Effector CD8-positive, alpha-beta T cell (primary cell): ENCODE results near the gene TCF7.

ENCODE experiments used
- DNase-seq: peaks from one replicate; lab custom pipeline; 2025; lab: John Stamatoyannopoulos, UW

TCF7 gene

DNA sequence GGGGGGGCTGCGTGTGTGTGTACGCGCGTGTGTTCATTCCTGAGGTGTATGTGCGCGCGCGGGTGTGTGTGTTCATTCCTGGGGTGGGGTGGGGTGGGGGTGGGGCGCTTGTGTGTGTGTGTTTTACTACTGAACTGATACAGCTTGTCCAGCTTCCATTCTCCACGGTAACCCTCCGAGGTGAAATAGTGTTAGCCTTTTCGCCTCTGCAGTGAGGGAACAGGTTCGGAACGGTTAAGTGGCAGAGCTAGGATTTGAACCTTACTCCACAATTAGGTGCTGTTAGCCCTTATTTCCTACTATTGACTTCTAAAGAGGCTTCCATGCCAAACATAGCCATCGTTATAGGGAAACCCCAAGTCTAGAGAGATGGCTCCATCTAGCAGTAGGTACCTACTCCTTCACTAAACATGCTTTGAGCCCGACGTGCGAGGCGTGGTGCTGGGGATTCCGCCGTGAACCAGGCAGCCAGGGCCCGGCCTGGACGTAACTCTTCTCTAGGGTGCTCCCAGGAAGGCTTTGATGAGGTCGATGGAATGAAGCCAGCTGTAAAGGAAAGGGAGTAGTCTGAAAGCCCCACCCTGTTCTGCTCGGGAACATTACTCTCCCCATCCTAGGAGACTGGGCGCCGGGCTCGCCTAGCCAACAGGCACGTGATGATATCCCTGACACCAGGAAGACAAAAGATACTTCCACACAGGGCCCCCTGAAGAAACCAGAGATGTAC lies 63.1 kb downstream of the TCF7 start:
- no peak for DNase-seq

DNA sequence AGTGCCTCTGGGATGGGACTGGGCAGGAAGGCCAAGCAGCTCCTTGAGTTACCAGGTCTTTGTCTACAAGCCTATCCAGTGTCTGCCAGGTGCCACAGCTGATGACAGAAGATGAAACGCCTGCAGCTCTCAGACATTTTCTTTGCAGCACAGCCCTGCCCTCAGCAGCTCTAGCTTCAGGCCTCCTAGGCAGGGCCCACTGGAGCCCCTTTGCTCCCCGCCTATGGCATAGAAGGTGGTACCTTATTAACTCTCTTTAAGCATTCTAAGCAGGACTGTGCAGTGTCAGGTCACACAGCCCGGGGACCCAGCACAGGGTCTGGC lies 63.6 kb downstream of the TCF7 start:
- no peak for DNase-seq

DNA sequence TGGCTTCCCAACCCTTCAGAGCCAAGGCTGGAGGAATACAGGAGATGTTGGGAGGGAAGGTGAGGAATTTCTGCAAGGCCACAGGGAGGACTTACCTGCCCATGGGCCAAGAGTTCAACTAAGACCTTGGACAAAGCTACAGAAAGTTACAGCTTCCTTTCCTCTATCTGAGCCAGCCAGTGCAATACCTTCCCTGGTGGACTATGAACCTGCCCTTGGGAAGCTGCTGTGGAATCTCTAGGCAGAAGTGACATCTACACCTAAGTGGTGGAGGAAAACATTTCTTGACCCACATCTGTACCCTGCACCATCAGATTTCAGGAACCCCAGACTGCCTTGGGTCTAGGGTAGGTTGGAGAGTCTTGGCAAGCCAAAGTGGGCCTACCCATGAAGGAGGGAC lies 69.0 kb downstream of the TCF7 start:
- no peak for DNase-seq

DNA sequence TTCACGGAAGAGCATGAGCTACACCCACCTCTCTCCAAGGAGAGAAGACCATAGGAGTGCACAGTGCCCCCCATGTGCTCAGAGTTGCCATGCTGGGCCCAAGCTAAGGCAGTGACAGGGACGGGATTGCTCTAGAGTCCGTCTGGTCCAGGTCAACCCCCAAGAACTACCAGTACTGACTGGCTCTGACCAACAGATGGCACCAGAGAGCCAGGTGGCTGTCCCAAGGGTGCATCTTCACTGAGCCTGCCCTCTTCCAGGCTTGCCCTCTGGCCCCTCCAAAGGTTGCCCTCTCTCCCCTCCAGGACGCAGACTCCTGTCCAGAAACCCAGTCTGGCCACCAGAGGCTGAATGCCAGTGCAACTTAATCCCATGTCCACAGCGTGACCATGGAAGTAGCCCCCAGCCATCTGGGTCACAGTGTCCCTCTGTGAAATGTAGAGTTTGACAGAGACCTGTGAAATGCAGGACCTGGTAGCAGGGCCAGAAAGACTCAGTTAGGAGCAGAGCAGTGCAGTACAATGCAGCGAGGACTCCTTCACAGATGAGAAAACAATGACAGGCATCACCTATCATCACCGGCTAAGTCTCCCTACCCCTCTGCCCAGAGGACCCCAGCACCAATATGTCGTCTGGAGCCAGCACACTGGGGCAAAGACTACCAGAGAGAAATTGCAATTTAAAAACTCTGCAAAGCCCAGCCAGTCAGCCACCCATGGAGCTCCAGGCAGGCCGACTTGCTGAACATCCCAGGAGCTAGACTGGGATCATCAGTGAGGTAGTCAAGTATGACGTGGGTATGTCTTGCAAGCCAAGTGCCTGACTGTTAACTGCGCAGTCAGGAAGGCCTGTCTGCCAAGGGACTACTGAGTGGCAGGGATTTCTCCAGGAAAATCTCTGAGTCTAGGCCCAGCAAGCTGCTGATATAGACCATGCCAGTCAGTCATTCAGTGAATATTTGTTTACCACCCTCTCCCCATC lies 70.0 kb downstream of the TCF7 start:
- DNase-seq, result peak; percentile 63

DNA sequence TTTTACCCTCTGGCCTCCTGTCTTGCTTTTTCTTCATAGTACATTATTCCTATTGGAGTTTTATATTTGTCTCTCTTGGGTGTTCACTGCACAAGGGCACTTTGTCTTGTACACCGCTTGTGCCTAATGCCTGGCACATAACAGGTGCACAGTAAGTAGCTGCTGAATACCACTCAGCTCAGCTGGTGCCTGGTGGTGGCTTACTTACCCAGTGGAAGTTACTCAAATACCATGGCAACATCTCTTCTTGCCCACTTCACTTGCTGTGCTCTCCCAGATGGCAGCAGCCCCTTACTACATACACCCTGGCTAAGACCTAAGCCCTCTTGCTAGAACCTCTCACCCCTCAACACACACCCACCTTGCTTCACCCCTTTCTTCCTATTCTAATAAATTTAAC lies 73.6 kb downstream of the TCF7 start:
- DNase-seq, result no peak

DNA sequence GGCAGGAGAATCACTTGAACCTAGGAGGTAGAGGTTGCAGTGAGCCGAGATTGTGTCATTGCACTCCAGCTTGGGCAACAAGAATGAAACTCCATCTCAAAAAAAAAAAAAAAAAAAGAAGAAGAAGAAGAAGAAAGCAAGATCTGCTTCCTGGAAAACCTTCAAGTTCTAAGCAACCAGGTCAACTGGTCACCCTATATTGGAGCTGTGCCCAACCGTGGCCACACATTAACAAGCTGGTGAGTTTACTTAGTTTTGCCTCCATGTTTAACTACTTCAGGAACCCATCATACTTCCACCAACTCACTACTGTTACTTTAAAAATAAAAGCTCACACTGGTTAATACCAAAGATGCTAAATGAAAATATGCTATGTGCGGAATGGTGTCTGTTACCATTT lies 74.5 kb downstream of the TCF7 start:
- no peak for DNase-seq

DNA sequence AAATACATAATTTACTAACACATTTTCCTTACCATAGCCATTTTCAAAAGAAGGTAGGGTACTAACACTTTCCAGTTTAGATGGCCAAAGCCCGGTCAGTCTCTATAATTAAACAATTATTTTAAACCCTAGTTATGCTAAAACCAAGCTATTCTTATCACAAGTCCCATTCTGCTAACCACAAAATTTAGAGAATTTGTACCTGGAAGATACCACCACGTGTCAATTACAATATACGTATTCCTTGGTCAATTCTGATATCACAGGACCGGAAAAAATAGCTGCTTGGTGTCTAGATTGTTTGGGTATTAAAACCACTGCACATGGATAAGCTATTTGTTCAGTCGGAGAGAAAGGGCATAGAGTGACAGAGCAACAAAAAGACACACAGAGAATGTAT lies 81.2 kb downstream of the TCF7 start:
- no peak for DNase-seq
